Activated CD8-positive, alpha-beta memory T cell treated with anti-CD3 and anti-CD28 coated beads for 48 hours (primary cell): ENCODE measurements around the gene SLC39A13.

Source experiments
- DNase-seq, 3 experiments: peaks; one replicate each; pipeline ENCODE4 v3.0.0-alpha.2; 2020; ENCODE audit warnings: low read depth in 2 of 3, low spot score in 2 of 3

Gene SLC39A13

GRCh38 chr11:47400768-47401279 is 7.6 kb upstream of the SLC39A13 start:
- no peak for DNase-seq

- no peak for DNase-seq
Measured at GRCh38 chr11:47403135-47403534, 5.3 kb upstream of the SLC39A13 start.

- DNase-seq: no peak
Measured at GRCh38 chr11:47403571-47403970, 4.8 kb upstream of the SLC39A13 start.

DNA sequence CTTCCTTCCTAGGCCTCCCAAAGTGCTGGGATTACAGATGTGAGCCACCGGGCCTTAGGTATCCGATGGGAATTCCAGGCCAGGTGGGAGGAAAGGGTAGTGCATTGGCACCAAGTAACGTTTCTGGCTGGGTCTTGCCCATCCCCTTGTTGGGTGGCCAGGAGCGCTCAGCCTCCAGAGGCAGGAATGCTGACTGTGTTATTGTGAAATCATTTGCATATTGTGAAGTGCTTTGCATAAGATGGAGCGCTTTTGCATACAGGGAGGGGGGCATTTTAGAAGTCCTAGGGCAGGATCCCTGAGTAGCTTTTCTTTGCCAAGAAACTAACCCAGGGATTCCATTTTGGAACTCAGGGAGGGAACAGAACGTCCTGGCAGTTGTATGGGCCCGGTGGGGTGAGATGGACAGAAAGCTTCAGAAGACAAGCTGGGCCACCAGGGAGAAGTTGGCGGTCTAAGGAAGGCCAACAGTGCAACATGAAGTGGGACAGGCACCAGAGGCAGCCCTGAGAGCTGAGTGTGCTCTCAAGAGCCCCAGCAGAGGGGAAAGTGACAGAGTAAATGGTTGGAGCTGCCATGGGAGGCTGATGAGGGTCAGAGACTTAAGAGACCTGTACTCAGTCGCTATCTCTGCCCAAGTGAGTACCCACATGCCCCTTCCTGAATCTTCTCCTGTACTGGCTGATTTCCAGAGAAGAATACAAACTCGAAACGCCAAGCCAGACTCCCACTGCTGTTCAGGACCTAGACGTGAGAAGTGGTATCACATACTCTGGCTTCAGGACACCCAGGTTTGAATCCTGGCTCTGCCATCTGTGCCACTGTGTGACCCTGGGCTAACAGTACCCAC is 1.3 kb upstream of the SLC39A13 start:
- DNase-seq: no peak

DNA sequence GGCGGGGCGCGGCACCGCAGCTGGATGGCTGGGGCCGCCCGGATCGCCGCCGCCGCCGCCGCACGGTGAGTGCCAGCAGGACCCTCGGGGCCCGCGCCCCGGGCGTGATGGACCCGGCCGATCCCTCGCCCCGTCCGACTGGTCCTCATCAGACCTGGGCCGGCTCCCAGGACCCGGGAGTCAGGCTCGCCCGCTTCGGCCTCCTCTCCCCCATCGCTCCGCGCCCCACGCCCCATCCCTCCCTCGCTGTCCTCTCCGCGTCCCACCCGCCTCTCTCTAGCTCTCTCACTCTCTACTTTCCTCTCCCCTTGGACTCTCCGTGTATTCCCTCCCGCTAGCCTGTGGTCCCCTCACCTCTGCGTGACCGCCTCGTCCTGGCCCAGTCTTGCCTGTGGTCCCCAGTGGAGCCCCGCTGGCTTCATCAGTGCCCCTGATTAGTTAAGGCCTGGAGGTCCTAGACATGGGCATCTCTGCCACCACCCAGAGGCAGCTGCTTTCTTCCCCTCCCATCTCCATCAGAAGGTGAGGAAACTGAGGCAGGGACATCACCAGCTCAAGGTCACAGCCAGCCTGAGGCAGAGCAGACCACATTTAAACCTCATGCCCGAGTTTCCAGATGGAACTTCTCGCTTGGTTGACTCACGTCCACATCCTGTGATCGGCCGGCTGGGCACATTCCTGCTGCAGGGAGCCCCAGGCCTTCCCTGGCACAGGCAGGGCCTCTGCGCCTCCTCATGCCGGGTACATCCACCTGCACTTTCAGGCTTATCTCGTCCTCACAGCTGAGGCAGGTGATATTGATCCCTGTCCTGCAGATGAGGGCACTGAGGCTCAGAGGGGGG is 429 bp downstream of the SLC39A13 start:
- DNase-seq: no peak

DNA sequence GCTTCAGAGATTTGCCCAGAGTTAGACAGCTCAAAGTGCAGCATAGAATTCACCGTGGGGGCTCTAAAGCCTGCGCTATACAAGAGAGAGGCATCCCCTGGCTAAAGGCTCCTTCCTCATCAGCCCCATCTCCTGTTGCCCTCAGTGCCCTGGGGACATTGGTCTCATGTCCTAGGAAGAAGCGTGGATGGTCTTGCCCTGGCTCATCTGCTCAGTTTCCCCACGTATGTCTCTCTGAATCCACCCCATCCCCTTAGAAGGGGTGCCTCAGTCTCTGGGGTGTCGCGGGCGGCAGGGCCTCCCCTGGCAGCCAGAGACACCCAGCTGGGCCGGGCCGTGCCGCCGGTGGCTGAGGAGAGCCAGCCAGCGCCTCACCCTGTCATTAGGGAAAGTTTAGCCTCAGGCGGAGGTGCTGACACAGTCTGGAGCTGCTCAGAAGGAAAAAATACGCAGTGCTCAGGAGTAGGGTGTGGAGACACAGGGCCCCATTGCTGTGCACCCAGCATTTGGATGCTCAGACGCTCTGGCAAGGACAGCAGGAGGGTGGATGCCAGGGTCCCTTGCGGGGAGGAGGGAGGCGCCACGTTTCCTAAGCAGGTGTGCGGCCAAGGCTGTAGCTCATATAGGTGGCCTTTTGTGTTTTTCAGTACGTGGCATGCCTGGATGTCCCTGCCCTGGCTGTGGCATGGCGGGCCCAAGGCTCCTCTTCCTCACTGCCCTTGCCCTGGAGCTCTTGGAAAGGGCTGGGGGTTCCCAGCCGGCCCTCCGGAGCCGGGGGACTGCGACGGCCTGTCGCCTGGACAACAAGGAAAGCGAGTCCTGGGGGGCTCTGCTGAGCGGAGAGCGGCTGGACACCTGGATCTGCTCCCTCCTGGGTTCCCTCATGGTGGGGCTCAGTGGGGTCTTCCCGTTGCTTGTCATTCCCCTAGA is 1.3 kb downstream of the SLC39A13 start:
- no peak for DNase-seq

- no peak for DNase-seq
Measured at GRCh38 chr11:47410370-47411264, 2.2 kb downstream of the SLC39A13 start.

DNA sequence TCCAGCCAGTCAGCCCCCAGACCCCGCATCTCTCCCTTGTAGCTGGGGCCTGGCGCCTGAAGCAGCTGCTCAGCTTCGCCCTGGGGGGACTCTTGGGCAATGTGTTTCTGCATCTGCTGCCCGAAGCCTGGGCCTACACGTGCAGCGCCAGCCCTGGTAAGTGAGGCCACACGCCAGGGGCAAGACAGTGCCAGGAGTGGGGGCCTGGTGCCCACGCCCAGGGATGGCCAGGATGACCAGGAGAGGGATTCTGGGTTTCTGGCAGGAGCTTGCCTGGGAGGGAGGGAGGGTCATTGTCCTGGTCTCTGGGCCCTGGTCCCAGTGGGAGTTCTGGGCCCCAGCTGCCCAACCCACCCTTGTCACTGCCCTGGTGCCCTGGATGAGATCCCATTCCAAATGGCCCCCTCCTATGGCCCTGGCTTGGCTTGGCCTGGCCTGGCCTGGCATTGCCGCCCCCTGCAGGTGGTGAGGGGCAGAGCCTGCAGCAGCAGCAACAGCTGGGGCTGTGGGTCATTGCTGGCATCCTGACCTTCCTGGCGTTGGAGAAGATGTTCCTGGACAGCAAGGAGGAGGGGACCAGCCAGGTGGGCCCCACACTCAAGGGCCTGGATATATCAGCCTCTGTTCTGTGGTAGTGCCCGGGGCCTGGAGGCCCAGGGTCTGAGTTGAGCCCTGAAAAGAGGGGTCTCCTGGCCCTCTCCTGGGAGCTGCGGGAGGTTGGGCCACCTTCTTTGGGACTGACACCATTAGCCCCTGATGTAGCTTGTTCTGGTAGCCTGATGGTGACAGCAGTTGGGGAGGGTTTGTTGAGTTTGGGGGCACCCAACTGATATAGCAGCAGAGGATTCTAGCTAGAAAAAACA is 3.7 kb downstream of the SLC39A13 start:
- DNase-seq: peak in 1 of 3 experiments; percentile 47

DNA sequence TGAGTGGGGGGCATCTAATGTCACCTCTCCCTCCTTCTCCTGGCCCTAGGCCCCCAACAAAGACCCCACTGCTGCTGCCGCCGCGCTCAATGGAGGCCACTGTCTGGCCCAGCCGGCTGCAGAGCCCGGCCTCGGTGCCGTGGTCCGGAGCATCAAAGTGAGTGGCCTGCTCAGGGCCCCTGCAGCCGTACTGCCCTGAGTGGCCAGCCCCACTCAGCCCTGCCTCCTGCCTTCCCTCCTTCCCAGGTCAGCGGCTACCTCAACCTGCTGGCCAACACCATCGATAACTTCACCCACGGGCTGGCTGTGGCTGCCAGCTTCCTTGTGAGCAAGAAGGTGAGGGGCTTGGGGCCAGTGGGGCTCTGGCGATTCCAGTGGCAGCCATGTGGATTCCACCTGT is 5.0 kb downstream of the SLC39A13 start:
- no peak for DNase-seq

DNA sequence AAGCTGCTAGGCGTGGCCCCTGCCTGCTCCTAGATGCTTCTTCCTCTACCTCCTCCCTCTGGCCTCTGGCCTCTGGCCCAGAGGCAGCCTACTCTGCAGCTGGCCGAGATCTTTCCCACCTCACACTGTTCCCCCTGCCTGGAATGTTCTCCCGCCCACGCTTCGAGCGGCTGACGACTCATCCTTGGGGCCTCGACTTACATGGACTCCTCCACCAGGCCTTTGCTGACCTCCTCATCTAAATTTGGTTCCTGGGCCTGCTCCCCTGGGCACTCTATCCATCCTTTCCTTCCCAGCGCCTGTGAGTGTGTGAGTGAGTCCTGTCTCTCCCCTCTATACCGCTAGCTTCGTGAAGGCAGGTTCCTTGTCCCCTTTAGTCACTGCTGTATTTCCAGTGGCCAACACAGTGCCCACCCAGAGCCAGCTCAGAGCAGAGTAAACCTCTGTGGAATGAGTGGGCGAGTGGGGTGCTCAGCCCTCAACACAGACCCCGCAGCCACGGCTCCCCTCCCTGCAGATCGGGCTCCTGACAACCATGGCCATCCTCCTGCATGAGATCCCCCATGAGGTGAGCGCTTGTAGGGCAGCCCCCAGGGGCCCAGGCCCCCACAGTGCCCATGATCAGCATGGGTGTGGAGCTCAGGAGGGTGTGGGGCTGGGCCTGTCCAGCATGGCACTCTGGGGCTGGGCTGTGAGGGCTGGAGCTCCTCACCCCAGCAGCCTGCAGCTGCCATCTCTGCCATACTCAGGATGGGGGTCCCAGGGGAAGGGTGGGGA is 5.7 kb downstream of the SLC39A13 start:
- no peak for DNase-seq

GRCh38 chr11:47414685-47415070 is 6.3 kb downstream of the SLC39A13 start:
- no peak for DNase-seq

GRCh38 chr11:47415091-47415854 is 6.9 kb downstream of the SLC39A13 start:
- DNase-seq: no peak

DNA sequence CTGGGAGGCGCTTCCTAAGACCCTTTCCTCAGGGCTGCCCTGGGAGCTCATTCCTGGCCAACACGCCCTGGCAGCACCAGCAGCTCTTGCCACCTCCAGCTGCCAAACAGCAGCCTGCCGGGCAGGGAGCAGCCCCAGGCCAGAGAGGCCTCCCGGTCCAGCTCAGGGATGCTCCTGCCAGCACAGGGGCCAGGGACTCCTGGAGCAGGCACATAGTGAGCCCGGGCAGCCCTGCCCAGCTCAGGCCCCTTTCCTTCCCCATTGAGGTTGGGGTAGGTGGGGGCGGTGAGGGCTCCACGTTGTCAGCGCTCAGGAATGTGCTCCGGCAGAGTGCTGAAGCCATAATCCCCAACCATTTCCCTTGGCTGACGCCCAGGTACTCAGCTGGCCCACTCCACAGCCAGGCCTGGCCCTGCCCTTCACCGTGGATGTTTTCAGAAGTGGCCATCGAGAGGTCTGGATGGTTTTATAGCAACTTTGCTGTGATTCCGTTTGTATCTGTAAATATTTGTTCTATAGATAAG is 7.6 kb downstream of the SLC39A13 start:
- no peak for DNase-seq

DNA sequence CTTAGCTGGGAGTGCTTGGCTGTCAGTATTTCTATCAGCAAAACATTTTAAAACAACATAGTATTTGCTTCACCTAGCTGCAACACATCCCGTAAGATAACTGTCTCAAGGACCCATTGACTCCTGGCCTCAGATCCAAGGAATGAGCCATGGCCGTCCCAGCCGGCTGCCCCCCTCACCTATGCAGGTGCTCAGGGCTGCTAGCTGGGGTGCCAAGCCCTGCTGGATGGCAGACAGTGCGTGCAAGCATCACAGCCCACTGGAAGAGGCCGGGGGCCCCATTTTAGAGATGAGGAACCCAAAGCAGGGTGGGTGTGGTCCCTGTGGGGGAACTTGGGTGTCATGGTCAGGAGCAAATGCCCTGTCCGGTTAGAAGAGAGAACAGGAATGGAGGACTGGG is 9.3 kb downstream of the SLC39A13 start:
- DNase-seq: no peak

DNA sequence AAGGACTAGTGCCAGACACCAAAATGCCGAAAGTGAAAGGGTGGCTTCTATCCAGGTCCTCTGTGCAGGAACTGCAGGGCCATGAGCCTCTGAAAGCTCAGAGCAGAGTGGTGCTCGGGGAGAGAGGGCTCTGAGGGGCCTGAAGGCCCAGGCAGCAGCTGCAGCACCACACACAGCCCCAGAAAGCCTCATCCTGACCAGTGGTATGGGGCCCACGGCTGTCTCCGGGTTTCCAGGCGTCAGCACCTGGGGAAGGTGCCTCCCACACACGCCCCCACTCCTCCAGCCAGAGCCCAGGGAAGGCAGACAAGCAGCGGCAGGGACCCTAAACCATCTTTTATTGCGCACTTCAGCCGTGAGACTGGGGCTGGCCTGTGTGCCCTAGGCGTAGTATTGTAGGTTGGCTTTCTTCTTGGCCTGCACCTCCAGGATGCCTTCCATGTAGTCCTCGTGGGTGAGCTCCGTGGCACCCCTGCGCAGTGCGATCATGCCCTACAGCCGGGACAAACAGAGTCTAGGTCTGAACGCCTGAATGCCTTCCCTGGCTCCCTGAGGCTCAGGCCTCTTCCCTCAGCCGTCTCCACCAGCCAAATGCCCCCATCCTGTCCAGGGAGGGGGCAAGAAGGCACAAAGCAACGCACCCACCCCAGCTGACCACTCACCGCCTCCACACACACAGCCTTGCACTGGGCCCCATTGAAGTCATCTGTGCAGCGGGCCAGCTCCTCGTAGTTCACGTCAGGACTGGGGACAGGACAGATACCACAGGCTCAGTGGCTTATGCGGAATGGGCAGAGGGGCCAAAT is 10.3 kb downstream of the SLC39A13 start:
- no peak for DNase-seq

DNA sequence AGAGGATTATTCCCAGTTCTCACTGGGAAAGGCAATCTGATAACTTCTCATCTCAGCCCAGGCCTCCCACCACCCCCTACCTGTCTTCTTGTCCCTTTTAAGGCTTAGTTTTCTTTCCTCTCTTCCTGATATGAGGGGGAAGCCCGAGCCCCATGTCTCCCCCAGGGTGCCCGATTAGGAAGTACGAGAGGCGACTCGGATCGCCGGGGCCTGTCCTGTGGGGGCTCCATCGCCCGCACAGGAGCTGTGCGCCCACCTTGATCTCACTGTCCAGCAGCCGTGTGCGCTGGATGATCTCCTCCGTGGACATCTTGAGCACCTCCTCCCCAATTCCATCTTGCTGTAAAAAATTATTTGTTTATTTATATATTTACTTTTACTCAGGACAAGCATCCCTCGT is 17.2 kb downstream of the SLC39A13 start:
- no peak for DNase-seq
